HepG2 (cell line): ENCODE results near the gene ANKRD44. TPM values are rescaled to one million over a fixed set of nuclear protein-coding genes. Genes with fewer than 3 reads are reported as not detected.

ENCODE experiments used
- ATAC-seq: fragments of 200-7000 bp; cut with Tn5 transposase; 3 replicates; pipeline ENCODE4 v1.9.1; 2020; ENCODE audit warnings: mild to moderate bottlenecking, moderate library complexity
- BruUV-seq: library from RNA; stranded (reverse); fragments of 400-500 nt; replicated peaks from 2 replicates; lab custom pipeline; 2021; lab: Mats Ljungman, UMichigan
- CTCF ChIA-PET: fragments of 300-600 bp; formaldehyde crosslinking; extraction: SDS; loops from one replicate; lab custom pipeline; 2021; ENCODE audit warnings: low total read pairs, inconsistent platforms, low intra/inter-chr PET ratio; lab: Yijun Ruan, JAX
- POLR2A ChIA-PET: fragments of 350-600 bp; sonication (Branson Sonifier 250); formaldehyde crosslinking; loops from one replicate; lab custom pipeline; 2020; ENCODE audit warnings: antibody characterized with exemption, inconsistent platforms; lab: Yijun Ruan, JAX
- DNase-seq: peaks from one replicate; pipeline ENCODE4 v3.0.0-alpha.2; 2015; ENCODE audit warnings: low spot score
- FAIRE-seq: peaks from 3 replicates; lab custom pipeline; 2011; peaks lifted over from hg19 to GRCh38; lab: Jason Lieb, UNC
- H2AFZ ChIP-seq: one replicate; pipeline ENCODE4 v1.6.1; 2011; ENCODE audit warnings: low read length, inconsistent platforms
- H3K27ac ChIP-seq: fragments of 300-600 bp; 3 replicates; pipeline ENCODE4 v1.8.0; 2011; ENCODE audit warnings: mixed run types, mild to moderate bottlenecking, mixed read lengths, low read length, inconsistent platforms; ENCODE audit not compliant: insufficient read depth; ENCODE audit errors: extremely low read length
- H3K27me3 ChIP-seq, 2 experiments: fragments of 200-600 bp in 1 of 2; 2 replicates in 1 of 2; 3 replicates in 1 of 2; pipeline versions ENCODE4 v1.6.0 to v1.8.0; 2011; ENCODE audit warnings: low read length in 2 of 2, mild to moderate bottlenecking in 2 of 2, moderate library complexity in 2 of 2, inconsistent platforms in 1 of 2; ENCODE audit not compliant: insufficient read depth in 2 of 2, control insufficient read depth in 1 of 2
- H3K36me3 ChIP-seq, 2 experiments: fragments of 200-600 bp in 1 of 2; replicated peaks in 1 of 2; 2 replicates in 1 of 2; 3 replicates in 1 of 2; pipeline versions ENCODE4 v1.5.1 to v1.8.0; 2011; ENCODE audit warnings: low read length in 2 of 2, inconsistent platforms in 1 of 2; ENCODE audit not compliant: insufficient read depth in 2 of 2, control insufficient read depth in 1 of 2
- H3K4me1 ChIP-seq: 2 replicates; pipeline ENCODE4 v1.5.1; 2012; ENCODE audit warnings: low read length, inconsistent platforms; ENCODE audit not compliant: insufficient read depth
- H3K4me2 ChIP-seq: 2 replicates; pipeline ENCODE4 v1.6.0; 2011; ENCODE audit warnings: low read depth, low read length, inconsistent platforms
- H3K4me3 ChIP-seq, 3 experiments: fragments of 200-600 bp in 1 of 3; sonication (generic), shearing (Covaris generic) in 1 of 3; replicated peaks in 1 of 3; 2 replicates each; pipeline ENCODE4 v1.5.1; 2011 to 2016; ENCODE audit warnings: low read length in 3 of 3, inconsistent platforms in 2 of 3, low read depth in 2 of 3, mild to moderate bottlenecking in 2 of 3, control low read depth in 1 of 3, mixed read lengths in 1 of 3; ENCODE audit not compliant: insufficient read depth in 1 of 3
- H3K79me2 ChIP-seq: one replicate; pipeline ENCODE4 v1.6.1; 2011; ENCODE audit warnings: low read length, inconsistent platforms; ENCODE audit not compliant: insufficient read depth
- H3K9ac ChIP-seq: 2 replicates; pipeline ENCODE4 v1.6.0; 2011; ENCODE audit warnings: mild to moderate bottlenecking, low read depth, low read length, inconsistent platforms; ENCODE audit not compliant: insufficient read depth
- H3K9me3 ChIP-seq: 2 replicates; pipeline ENCODE4 v1.5.1; 2012; ENCODE audit warnings: mild to moderate bottlenecking, low read length
- H4K20me1 ChIP-seq: 2 replicates; pipeline ENCODE4 v1.6.0; 2011; ENCODE audit warnings: inconsistent platforms, mild to moderate bottlenecking, low read length, moderate library complexity; ENCODE audit not compliant: insufficient read depth
- HNF1A ChIP-seq, 2 experiments: sonication (generic) in 1 of 2; formaldehyde crosslinking in 1 of 2; IDR thresholded peaks; 2 replicates each; pipeline versions ENCODE4 v1.4.0 to v1.6.1; 2016 to 2020; ENCODE audit warnings: borderline replicate concordance in 1 of 2, low read depth in 1 of 2, mild to moderate bottlenecking in 1 of 2, missing genetic modification reagents in 1 of 2
- HOXA5 ChIP-seq: sonication (generic); formaldehyde crosslinking; IDR thresholded peaks from 2 replicates; pipeline ENCODE4 v1.4.0; 2020; ENCODE audit warnings: missing genetic modification reagents
- NFE2L1 ChIP-seq: sonication (generic); formaldehyde crosslinking; IDR thresholded peaks from 2 replicates; pipeline ENCODE4 v1.4.0; 2020; ENCODE audit warnings: missing genetic modification reagents, mild to moderate bottlenecking, borderline replicate concordance
- PAWR ChIP-seq: sonication (generic); formaldehyde crosslinking; IDR thresholded peaks from 2 replicates; pipeline ENCODE4 v1.4.0; 2020; ENCODE audit warnings: missing genetic modification reagents, mild to moderate bottlenecking, borderline replicate concordance
- ZBTB40 ChIP-seq, 2 experiments: fragments of 450-650 bp in 1 of 2; sonication (generic) in 1 of 2; formaldehyde crosslinking in 1 of 2; IDR thresholded peaks; 2 replicates each; pipeline versions ENCODE4 v1.6.1 to v1.8.0; 2016 to 2022; ENCODE audit warnings: antibody characterized with exemption in 1 of 2, mild to moderate bottlenecking in 1 of 2, missing genetic modification reagents in 1 of 2
- ZFAT ChIP-seq: sonication (generic); formaldehyde crosslinking; conservative IDR thresholded peaks from 2 replicates; pipeline ENCODE4 v1.8.1; 2023; ENCODE audit warnings: missing genetic modification reagents, inconsistent platforms
- ZNF20 ChIP-seq: sonication (generic); formaldehyde crosslinking; IDR thresholded peaks from 2 replicates; pipeline ENCODE4 v1.4.0; 2020; ENCODE audit warnings: mild to moderate bottlenecking, moderate library complexity, missing genetic modification reagents
- ZNF224 ChIP-seq: sonication (generic); formaldehyde crosslinking; IDR thresholded peaks from 2 replicates; pipeline ENCODE4 v1.5.0; 2020; ENCODE audit warnings: mild to moderate bottlenecking, missing genetic modification reagents
- ZNF569 ChIP-seq: sonication (generic); formaldehyde crosslinking; IDR thresholded peaks from 2 replicates; pipeline ENCODE4 v1.5.0; 2020; ENCODE audit warnings: mild to moderate bottlenecking, missing genetic modification reagents, moderate library complexity, borderline replicate concordance
- ZNF614 ChIP-seq: IDR thresholded peaks from 2 replicates; pipeline ENCODE4 v1.6.1; 2018; ENCODE audit warnings: missing biosample characterization, missing genetic modification reagents, inconsistent platforms, borderline replicate concordance
- ZNF7 ChIP-seq: IDR thresholded peaks from 2 replicates; pipeline ENCODE4 v1.6.1; 2016; ENCODE audit warnings: missing biosample characterization, missing genetic modification reagents
- WGBS: methylation state at CpG from one replicate; pipeline ENCODE4 v1.1.6; 2017; ENCODE audit warnings: low lambda C conversion rate; 5-methylcytosine and 5-hydroxymethylcytosine counted together
- in situ Hi-C: cut with HindIII; loops from 2 replicates; pipeline ENCODE4 v1.10.0; 2017; ENCODE audit warnings: low pct_unique_long_range_greater_than_20kb; ENCODE audit not compliant: extremely low pct_ligation_motif_present
- intact Hi-C: fragments of 100-400 bp; cut with micrococcal nuclease; formaldehyde crosslinking; loops from one replicate; pipeline ENCODE4 v1.10.0; 2022; ENCODE audit not compliant: unreplicated experiment
- polyA plus RNA-seq, 8 experiments: library from polyadenylated mRNA; depleted of rRNA in 3 of 8; stranded (reverse) in 7 of 8; unstranded in 1 of 8; fragments of >200 nt; fragmentation: Illumina TruSeq in 4 of 8; extraction: Trizol in 4 of 8; gene quantifications; 2 replicates each; pipeline versions ENCODE4 v1.2.1 to v1.2.3, GENCODE V29; 2011 to 2016; ENCODE audit warnings: low read depth in 4 of 8, missing spikeins in 1 of 8, mixed read lengths in 1 of 8; ENCODE audit not compliant: insufficient read depth in 1 of 8
- total RNA-seq, 5 experiments: library from RNA; depleted of rRNA; stranded (reverse); fragments of >200 nt; fragmentation: Illumina TruSeq; extraction: Trizol; gene quantifications; 2 replicates each; pipeline ENCODE4 v1.2.3, GENCODE V29; 2016; ENCODE audit warnings: low read depth in 1 of 5

ANKRD44 gene
- total and polyA plus RNA-seq, 2 of the 13 experiments (the other 11 are each of a cell fraction or from before 2014, with no cell fraction given) = 0.04 to 0.11 TPM

GRCh38 chr2:197130318-197130717 lies 180.3 kb downstream of the ANKRD44 start:
- no TSS peak for BruUV-seq
- Histone ChIP-seq H3K27me3 (peaks cover 0 to 2% of the 10 kb centered on the region in 2 experiments; a peak in 2 of 5 replicates), H3K79me2 (no peaks in the 10 kb centered on the region), H3K9me3 (no peaks in the 10 kb centered on the region), H4K20me1 (no peaks in the 10 kb centered on the region), H3K36me3 (no peaks in the 10 kb centered on the region), H3K9ac (no peak overlapping the region), H3K4me1 (no peaks in the 10 kb centered on the region), H3K27ac (no peak overlapping the region), H3K4me2 (no peak overlapping the region), H3K4me3 (no peak overlapping the region), H2AFZ (no peak overlapping the region)
- CTCF ChIA-PET = no interaction called here
- no peak for FAIRE-seq
- no peak for ATAC-seq
- WGBS = 39% methylated on average over 6 of the region's 6 CpGs
- in situ Hi-C loops (no loop called here), intact Hi-C loops (no loop called here)
- DNase-seq = no peak
- POLR2A ChIA-PET = no interaction called here
- TF ChIP-seq NFE2L1 (CRISPR knock-in tag) = no peak
- no peak for TF ChIP-seq HOXA5 (CRISPR knock-in tag)
- no peak for TF ChIP-seq PAWR (CRISPR knock-in tag)
- TF ChIP-seq ZNF569 (CRISPR knock-in tag) = no peak
- TF ChIP-seq ZNF20 (CRISPR knock-in tag) = no peak
- no peak for TF ChIP-seq ZNF7
- TF ChIP-seq ZNF224 (CRISPR knock-in tag) = no peak
- TF ChIP-seq HNF1A (IDR thresholded peaks at IDR 0.05; ENCODE audit: low read depth) = no peak
- no peak for TF ChIP-seq HNF1A (CRISPR knock-in tag; IDR thresholded peaks at IDR 0.05; ENCODE audit: borderline replicate concordance)
- TF ChIP-seq ZBTB40 (IDR thresholded peaks at IDR 0.05) = no peak
- no peak for TF ChIP-seq ZBTB40 (CRISPR knock-in tag; IDR thresholded peaks at IDR 0.05)
- no peak for TF ChIP-seq ZNF614 (CRISPR knock-in tag)
- TF ChIP-seq ZFAT (CRISPR knock-in tag) = no peak
